H1 (cell line): ENCODE results near the gene NAE1.

ENCODE experiments used
- ATF3 ChIP-seq: IDR thresholded peaks from 2 replicates; pipeline ENCODE4 v1.6.1; 2011; ENCODE audit warnings: low read depth, mild to moderate bottlenecking, low read length; ENCODE audit not compliant: insufficient read depth
- CTCF ChIP-seq, 3 experiments: IDR thresholded peaks; 1 replicate in 2 of 3; 2 replicates in 1 of 3; pipeline versions ENCODE4 v1.5.1 to v1.6.1; 2011; ENCODE audit warnings: low read length in 3 of 3, mild to moderate bottlenecking in 3 of 3, inconsistent platforms in 2 of 3, low read depth in 1 of 3, moderate library complexity in 1 of 3; ENCODE audit not compliant: insufficient read depth in 1 of 3; ENCODE audit errors: control extremely low read depth in 1 of 3
- EZH2 ChIP-seq: fragments of 200-600 bp; sonication (generic); IDR thresholded peaks from 2 replicates; pipeline ENCODE4 v1.7.1; 2012; ENCODE audit warnings: low read depth, mild to moderate bottlenecking, moderate library complexity, low read length, inconsistent platforms; ENCODE audit not compliant: severe bottlenecking
- MAX ChIP-seq: IDR thresholded peaks from 2 replicates; pipeline ENCODE4 v1.6.1; 2012; ENCODE audit warnings: inconsistent platforms
- POLR2A ChIP-seq, 2 experiments: IDR thresholded peaks; 1 replicate in 1 of 2; 2 replicates in 1 of 2; pipeline ENCODE4 v1.6.1; 2011; ENCODE audit warnings: low read depth in 2 of 2, low read length in 2 of 2, mild to moderate bottlenecking in 2 of 2; ENCODE audit errors: control extremely low read depth in 1 of 2
- POLR2AphosphoS5 ChIP-seq: IDR thresholded peaks from 2 replicates; pipeline ENCODE4 v1.6.1; 2011; ENCODE audit warnings: low read depth, low read length
- SP1 ChIP-seq: IDR thresholded peaks from 2 replicates; pipeline ENCODE4 v1.6.1; 2011; ENCODE audit warnings: low read depth, low read length
- TAF1 ChIP-seq: IDR thresholded peaks from 2 replicates; pipeline ENCODE4 v1.6.1; 2011; ENCODE audit warnings: mild to moderate bottlenecking, low read depth, low read length
- TBP ChIP-seq: IDR thresholded peaks from 2 replicates; pipeline ENCODE4 v1.6.1; 2011; ENCODE audit warnings: low read depth, low read length, improper control_type of control experiment

GRCh38 chr16:66776457-66776856, 54.3 kb downstream of the NAE1 start:
- TF ChIP-seq POLR2AphosphoS5 (no peak), ATF3 (no peak), CTCF (IDR thresholded peaks at IDR 0.05; ENCODE audit: control extremely low read depth in 1 of 3, insufficient read depth in 1 of 3, low read depth in 1 of 3, low read length in 3 of 3) (no peak), EZH2 (no peak), POLR2A (IDR thresholded peaks at IDR 0.05; ENCODE audit: control extremely low read depth in 1 of 2, low read depth in 2 of 2, low read length in 2 of 2) (no peak), SP1 (no peak), TBP (no peak), MAX (no peak), TAF1 (no peak)
